Loucy (cell line): ENCODE measurements around the gene BNIPL.

Experiments used
- EZH2phosphoT487 ChIP-seq: fragments of 200-600 bp; IDR thresholded peaks from 2 replicates; pipeline ENCODE4 v1.6.1; 2018; ENCODE audit warnings: antibody characterized with exemption, mild to moderate bottlenecking, moderate library complexity, borderline replicate concordance
- TF ChIP-seq, protein P1 (sequence below): fragments of 200-600 bp; sonication (generic); conservative IDR thresholded peaks from 2 replicates; pipeline ENCODE4 v1.5.1; 2014; ENCODE audit warnings: mild to moderate bottlenecking, antibody characterized with exemption, low read length

DNA sequence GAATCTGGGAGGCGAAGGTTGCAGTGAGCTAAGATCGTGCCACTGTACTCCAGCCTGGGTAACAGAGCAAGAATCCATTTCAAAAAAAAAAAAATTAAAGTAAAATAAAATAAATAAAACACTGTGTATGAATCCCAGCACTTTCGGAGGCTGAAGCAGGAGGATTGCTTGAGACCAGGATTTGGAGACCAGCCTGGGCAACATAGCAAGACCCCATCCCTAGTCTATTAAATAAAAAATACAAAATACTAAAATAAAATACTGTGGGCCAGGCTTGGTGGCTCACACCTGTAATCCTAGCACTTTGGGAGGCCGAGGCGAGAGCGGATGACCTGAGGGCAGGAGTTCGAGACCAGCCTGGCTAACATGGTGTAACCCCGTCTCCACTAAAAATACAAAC, 4.2 kb upstream of the BNIPL start:
- TF ChIP-seq, protein P1, sequence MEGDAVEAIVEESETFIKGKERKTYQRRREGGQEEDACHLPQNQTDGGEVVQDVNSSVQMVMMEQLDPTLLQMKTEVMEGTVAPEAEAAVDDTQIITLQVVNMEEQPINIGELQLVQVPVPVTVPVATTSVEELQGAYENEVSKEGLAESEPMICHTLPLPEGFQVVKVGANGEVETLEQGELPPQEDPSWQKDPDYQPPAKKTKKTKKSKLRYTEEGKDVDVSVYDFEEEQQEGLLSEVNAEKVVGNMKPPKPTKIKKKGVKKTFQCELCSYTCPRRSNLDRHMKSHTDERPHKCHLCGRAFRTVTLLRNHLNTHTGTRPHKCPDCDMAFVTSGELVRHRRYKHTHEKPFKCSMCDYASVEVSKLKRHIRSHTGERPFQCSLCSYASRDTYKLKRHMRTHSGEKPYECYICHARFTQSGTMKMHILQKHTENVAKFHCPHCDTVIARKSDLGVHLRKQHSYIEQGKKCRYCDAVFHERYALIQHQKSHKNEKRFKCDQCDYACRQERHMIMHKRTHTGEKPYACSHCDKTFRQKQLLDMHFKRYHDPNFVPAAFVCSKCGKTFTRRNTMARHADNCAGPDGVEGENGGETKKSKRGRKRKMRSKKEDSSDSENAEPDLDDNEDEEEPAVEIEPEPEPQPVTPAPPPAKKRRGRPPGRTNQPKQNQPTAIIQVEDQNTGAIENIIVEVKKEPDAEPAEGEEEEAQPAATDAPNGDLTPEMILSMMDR = no peak
- TF ChIP-seq EZH2phosphoT487 = no peak
